Left lung (tissue), 10 donors: ENCODE data around the gene SETD2. TPM values are rescaled to one million over a fixed set of nuclear protein-coding genes. Genes with fewer than 3 reads are reported as not detected.
A peak's percentile ranks its signal among the peaks of the same experiment; 100 is the strongest.

Experiments used
- ATAC-seq: fragments of 200-7000 bp; cut with Tn5 transposase; one replicate; pipeline ENCODE4 v1.9.1; 2020; ENCODE audit warnings: moderate library complexity
- DNase-seq, 4 donors: peaks; one replicate each; pipeline ENCODE4 v3.0.0-alpha.2; 2013 to 2020
- H3K27ac ChIP-seq, 2 donors: fragments of 200-600 bp; sonication (generic) in 1 of 2; one replicate each; pipeline versions ENCODE4 v1.5.0 to v1.8.0; 2020 to 2021
- H3K27me3 ChIP-seq, 2 donors: fragments of 200-600 bp; sonication (generic) in 1 of 2; one replicate each; pipeline versions ENCODE4 v1.5.0 to v1.8.0; 2020 to 2021
- H3K36me3 ChIP-seq, 2 donors: fragments of 200-600 bp; sonication (generic) in 1 of 2; one replicate each; pipeline versions ENCODE4 v1.5.0 to v1.8.0; 2020 to 2021
- H3K4me1 ChIP-seq, 2 donors: fragments of 200-600 bp; one replicate each; pipeline ENCODE4 v1.8.0; 2021
- H3K4me3 ChIP-seq, 2 donors: fragments of 200-600 bp; sonication (generic) in 1 of 2; one replicate each; pipeline versions ENCODE4 v1.5.0 to v1.8.0; 2020 to 2021; ENCODE audit warnings: mild to moderate bottlenecking in 1 of 2
- H3K9me3 ChIP-seq, 2 donors: fragments of 200-600 bp; sonication (generic) in 1 of 2; one replicate each; pipeline versions ENCODE4 v1.5.0 to v1.8.0; 2020 to 2021
- CTCF ChIP-seq, 2 donors: fragments of 200-600 bp; sonication (generic) in 1 of 2; IDR thresholded peaks; one replicate each; pipeline versions ENCODE4 v1.5.0 to v1.8.0; 2021; ENCODE audit warnings: antibody characterized with exemption in 2 of 2
- intact Hi-C, 2 donors: fragments of 100-400 bp; cut with DNase I; formaldehyde crosslinking; loops; one replicate each; pipeline versions ENCODE4 v1.11.2 to v1.14.2; 2022
- polyA plus RNA-seq, 6 donors: library from polyadenylated mRNA; unstranded; fragments of 120-200 nt; gene quantifications; one replicate each; pipeline ENCODE4 v1.2.1, GENCODE V29; 2013; ENCODE audit not compliant: insufficient read length in 6 of 6
- total RNA-seq, 2 donors: library from RNA; stranded (reverse); fragmentation: NEBNext Ultra II Directional; extraction: Animal tissue kit (Norgen Biotek cat#: 25700); gene quantifications; one replicate each; pipeline ENCODE4 v1.2.1, GENCODE V29; 2021
- donor health status: DM: no; HTN: yes; CAD: no.
- donor health status: DM: no; HTN: no; CAD: no.

Gene SETD2
- total and polyA plus RNA-seq, 8 donors: 40.1 to 68.9 (median 60.0) TPM

DNA sequence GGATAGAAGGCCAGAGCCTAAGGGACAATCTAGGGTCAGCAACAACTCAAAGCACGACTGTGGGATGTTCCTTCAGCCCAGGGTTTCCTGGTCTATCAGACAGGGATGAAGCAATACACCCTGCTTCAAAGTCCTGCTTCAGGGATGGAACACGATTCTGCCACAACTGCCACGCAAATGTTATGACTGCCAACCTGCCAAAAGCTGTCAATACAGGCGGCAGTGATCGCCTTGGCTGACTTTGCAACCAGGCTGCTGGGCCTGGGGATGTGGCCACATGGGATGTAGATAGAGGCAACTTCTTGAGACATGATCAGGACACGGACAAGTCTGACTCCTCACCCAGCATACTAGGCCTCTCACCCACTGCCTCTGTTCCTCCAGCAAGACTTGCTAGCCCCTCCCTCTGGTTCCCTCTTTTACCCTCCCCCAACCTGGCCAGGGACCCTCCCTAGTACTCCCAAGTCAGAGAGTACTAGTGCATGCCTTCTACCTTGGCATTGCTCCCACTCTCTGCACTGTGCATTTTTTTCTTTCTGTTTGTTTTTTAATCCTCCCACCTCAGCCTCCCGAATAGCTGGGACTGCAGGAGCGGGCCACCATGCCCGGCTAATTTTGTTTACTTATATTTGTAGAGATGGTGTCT is 195.0 kb downstream of the SETD2 start:
- Histone ChIP-seq H3K27ac (peak overlapping the region in 1 of 2 donors; percentile 39), H3K36me3 (no peaks in the 10 kb centered on the region), H3K4me3 (no peak overlapping the region), H3K27me3 (no peaks in the 10 kb centered on the region), H3K4me1 (peaks cover 26 to 89% of the 10 kb centered on the region in 2 donors), H3K9me3 (no peaks in the 10 kb centered on the region)
- no peak for DNase-seq
- no peak for ATAC-seq
- TF ChIP-seq CTCF (IDR thresholded peaks at IDR 0.05): no peak
- intact Hi-C loops: no loop called here

- intact Hi-C loops: no loop called here
- H3K4me3 ChIP-seq: no peak overlapping the region
- ATAC-seq: peak; percentile 4
- DNase-seq: no peak
- no peak for TF ChIP-seq CTCF (IDR thresholded peaks at IDR 0.05)
- H3K9me3 ChIP-seq: no peaks in the 10 kb centered on the region
- H3K4me1 ChIP-seq: peaks cover 22 to 84% of the 10 kb centered on the region in 2 donors
- no peaks in the 10 kb centered on the region for H3K36me3 ChIP-seq
- no peaks in the 10 kb centered on the region for H3K27me3 ChIP-seq
- H3K27ac ChIP-seq: peak overlapping the region in 1 of 2 donors; percentile 82
These were observed 197.1 kb downstream of the SETD2 start for GRCh38 chr3:46966811-46967210.

Other genes with a start within 250 kb of the SETD2 start
- gene CCDC12, start 187.4 kb downstream of the SETD2 start, total RNA-seq: 10 to 100 TPM; 34.7 to 43.7 TPM
- 10 to 100 TPM; 42.4 to 57.9 (median 47.4) TPM for gene CCDC12, start 187.4 kb downstream of the SETD2 start, polyA plus RNA-seq
- gene NBEAL2, start 184.4 kb downstream of the SETD2 start, total RNA-seq: 100 to 1,000 TPM in 1 of 2 donors, 10 to 100 TPM in 1; 99.6 to 148 TPM
- 100 to 1,000 TPM in 2 of 6 donors, 10 to 100 TPM in 4; 59.3 to 106 (median 67.8) TPM for gene NBEAL2, start 184.4 kb downstream of the SETD2 start, polyA plus RNA-seq
- gene KIF9, start 118.7 kb upstream of the SETD2 start, total RNA-seq: 1 to 10 TPM; 8.4 to 9.5 TPM
- gene KIF9, start 118.7 kb upstream of the SETD2 start, polyA plus RNA-seq: 10 to 100 TPM; 13.2 to 19.0 (median 14.7) TPM
- gene KLHL18, start 118.8 kb upstream of the SETD2 start, total RNA-seq: 10 to 100 TPM; 25.9 to 29.5 TPM
- gene KLHL18, start 118.8 kb upstream of the SETD2 start, polyA plus RNA-seq: 10 to 100 TPM; 11.9 to 16.4 (median 13.5) TPM
- gene PTPN23, start 216.9 kb upstream of the SETD2 start, total RNA-seq: 10 to 100 TPM; 42.1 to 53.5 TPM
- 10 to 100 TPM; 19.9 to 31.3 (median 24.5) TPM for gene PTPN23, start 216.9 kb upstream of the SETD2 start, polyA plus RNA-seq